ENCODE data around the gene SLC6A9. TPM values are rescaled to one million over a fixed set of nuclear protein-coding genes. Genes with fewer than 3 reads are reported as not detected.

SLC6A9 gene
- polyA plus RNA-seq, 2 of the 4 experiments (the other 2 are of a cell fraction) = 9.0 to 17.7 TPM

DNA sequence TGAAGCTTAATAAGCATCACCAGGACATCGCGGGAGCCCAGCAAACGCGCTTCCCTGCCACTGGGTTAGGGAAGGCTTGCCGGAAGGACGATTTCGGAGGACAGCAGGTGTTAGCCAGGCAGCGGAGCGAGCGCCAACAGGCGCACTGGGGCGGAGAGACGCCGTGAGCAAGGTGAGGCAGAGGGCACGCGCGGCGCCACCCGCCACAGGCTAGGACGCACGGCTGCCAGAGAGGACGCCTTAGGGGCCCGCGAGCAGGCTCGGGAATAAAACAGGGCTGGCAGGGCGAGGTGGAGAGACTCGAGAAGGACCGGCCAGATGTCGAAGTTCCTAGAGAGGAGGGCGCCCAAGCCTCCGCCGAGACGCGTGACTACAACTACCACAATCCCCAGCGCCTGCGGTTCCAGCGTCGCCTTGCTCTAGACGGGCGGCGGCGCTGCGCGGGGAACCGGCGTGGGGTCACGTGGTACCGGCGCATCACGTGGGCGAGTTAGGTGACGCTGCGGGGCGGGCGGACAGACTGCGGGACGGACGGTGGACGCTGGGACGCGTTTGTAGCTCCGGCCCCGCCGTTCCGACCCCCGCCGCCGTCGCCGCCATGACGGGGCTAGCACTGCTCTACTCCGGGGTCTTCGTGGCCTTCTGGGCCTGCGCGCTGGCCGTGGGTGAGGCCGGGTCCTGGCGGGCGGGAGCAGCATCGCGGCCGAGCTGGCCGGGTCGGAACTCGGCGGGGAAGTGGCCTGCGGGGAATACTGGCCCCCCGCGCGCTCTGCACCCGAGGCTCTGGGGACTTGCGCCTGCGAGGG is 56.6 kb downstream of the SLC6A9 start, which contains the start of gene ATP6V0B (continued):
- TF ChIP-seq TP53 (CRISPR knock-in tag; IDR thresholded peaks at IDR 0.05) = no peak
- TF ChIP-seq KDM5A (IDR thresholded peaks at IDR 0.05) = 0 out of 2 replicates have a peak, but pooled peaks have one; percentile 40

DNA sequence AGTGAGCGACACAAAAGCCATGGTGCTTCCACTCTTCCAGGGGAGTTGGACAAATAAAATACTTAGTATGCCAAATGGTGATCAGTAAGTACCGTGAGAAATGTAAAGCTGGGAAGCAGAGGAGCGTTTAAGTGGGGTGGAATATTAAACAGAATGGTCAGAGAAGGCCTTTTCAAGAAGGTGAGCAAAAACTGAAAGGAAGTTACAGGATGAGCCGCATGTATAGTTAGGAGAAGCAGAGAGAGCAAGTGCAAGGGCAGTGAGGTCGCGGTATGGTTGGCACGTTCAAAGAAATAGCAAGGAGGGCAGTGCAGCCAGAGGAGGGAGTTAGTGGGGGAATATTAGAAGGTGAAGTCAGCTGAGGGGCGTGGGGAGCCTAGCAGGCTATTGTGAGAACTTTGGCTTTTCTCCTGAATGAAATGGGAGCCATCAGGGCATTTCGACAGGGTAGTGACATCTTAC is 57.2 kb downstream of the SLC6A9 start:
- FAIRE-seq (no peak), ATAC-seq (peak in 1 of 2 experiments; percentile 6; a peak in 2 of 6 replicates), DNase-seq (ENCODE audit: low read depth in 1 of 2, low spot score in 1 of 2) (peak in 1 of 2 experiments; percentile 46)
- Histone ChIP-seq H3K27ac (peak overlapping the region; percentile 94 to 95), H3K4me2 (peak overlapping the region; percentile 79), H3K4me3 (peak overlapping the region; percentile 95), H3K9me3 (no peaks in the 10 kb centered on the region), H3K4me1 (peaks cover 35% of the 10 kb centered on the region; the same call in 2 of the 3 replicates)
- ChIA-PET POLR2A (interaction anchor here (0.8 to 1.5 kb wide), 2 partner anchors 321 to 324 kb away, joined by 3 to 5 read pairs; partner anchors contain the start of gene KDM4A), CTCF (interaction anchor here (2.2 to 3.1 kb wide), 2 partner anchors 31 to 210 kb away, joined by 6 to 15 read pairs; no protein-coding TSS in a partner anchor)
- no peak for TF ChIP-seq ESRRA (IDR thresholded peaks at IDR 0.05; ENCODE audit: borderline replicate concordance, low read length)
- TF ChIP-seq KDM1A (IDR thresholded peaks at IDR 0.05; ENCODE audit: low read depth) = no peak
- no peak for TF ChIP-seq FOSL2 (IDR thresholded peaks at IDR 0.05)
- no peak for TF ChIP-seq FOSL2 (CRISPR knock-in tag; IDR thresholded peaks at IDR 0.05)
- TF ChIP-seq, protein P1, sequence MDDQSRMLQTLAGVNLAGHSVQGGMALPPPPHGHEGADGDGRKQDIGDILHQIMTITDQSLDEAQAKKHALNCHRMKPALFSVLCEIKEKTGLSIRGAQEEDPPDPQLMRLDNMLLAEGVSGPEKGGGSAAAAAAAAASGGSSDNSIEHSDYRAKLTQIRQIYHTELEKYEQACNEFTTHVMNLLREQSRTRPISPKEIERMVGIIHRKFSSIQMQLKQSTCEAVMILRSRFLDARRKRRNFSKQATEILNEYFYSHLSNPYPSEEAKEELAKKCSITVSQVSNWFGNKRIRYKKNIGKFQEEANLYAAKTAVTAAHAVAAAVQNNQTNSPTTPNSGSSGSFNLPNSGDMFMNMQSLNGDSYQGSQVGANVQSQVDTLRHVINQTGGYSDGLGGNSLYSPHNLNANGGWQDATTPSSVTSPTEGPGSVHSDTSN (IDR thresholded peaks at IDR 0.05) = 0 out of 2 replicates have a peak, but pooled peaks have one; percentile 39
- TF ChIP-seq CHD4 (IDR thresholded peaks at IDR 0.05; ENCODE audit: borderline replicate concordance) = no peak
- TF ChIP-seq, protein P2, sequence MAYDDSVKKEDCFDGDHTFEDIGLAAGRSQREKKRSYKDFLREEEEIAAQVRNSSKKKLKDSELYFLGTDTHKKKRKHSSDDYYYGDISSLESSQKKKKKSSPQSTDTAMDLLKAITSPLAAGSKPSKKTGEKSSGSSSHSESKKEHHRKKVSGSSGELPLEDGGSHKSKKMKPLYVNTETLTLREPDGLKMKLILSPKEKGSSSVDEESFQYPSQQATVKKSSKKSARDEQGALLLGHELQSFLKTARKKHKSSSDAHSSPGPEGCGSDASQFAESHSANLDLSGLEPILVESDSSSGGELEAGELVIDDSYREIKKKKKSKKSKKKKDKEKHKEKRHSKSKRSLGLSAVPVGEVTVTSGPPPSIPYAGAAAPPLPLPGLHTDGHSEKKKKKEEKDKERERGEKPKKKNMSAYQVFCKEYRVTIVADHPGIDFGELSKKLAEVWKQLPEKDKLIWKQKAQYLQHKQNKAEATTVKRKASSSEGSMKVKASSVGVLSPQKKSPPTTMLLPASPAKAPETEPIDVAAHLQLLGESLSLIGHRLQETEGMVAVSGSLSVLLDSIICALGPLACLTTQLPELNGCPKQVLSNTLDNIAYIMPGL (CRISPR knock-in tag; IDR thresholded peaks at IDR 0.05; ENCODE audit: borderline replicate concordance) = no peak
- 58% methylated on average over 9 of the region's 9 CpGs for WGBS (ENCODE audit: missing lambda C conversion rate)

DNA sequence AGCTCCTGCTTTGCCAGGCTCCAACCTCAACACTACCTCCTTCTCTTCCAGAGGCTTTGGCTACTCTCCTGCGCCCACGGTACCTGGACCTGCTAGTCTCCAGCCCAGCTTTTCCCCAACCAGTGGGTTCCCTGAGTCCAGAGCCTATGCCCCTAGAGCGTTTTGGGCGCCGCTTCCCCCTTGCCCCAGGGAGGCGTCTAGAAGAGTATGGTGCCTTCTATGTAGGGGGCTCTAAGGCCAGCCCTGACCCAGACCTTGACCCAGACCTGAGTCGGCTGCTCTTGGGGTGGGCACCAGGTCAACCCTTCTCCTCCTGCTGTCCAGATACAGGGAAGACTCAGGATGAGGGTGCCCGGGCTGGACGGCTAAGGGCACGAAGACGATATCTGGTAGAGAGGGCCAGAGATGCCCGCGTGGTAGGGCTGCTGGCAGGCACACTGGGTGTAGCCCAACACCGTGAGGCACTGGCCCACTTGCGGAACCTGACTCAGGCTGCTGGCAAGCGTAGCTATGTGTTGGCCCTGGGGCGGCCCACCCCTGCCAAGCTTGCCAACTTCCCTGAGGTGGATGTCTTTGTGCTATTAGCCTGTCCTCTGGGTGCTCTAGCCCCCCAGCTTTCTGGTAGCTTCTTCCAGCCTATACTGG is 59.8 kb downstream of the SLC6A9 start:
- 94% methylated on average over 12 of the region's 17 CpGs for WGBS (ENCODE audit: missing lambda C conversion rate)
- TF ChIP-seq POLR2A (IDR thresholded peaks at IDR 0.05; ENCODE audit: low read length) (no peak), RCOR1 (IDR thresholded peaks at IDR 0.05; ENCODE audit: low read depth, low read length) (no peak), HOXA7 (CRISPR knock-in tag; IDR thresholded peaks at IDR 0.05) (no peak)
- TF ChIP-seq, protein P3, sequence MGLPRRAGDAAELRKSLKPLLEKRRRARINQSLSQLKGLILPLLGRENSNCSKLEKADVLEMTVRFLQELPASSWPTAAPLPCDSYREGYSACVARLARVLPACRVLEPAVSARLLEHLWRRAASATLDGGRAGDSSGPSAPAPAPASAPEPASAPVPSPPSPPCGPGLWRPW (IDR thresholded peaks at IDR 0.05) = no peak
- TF ChIP-seq, protein P4, sequence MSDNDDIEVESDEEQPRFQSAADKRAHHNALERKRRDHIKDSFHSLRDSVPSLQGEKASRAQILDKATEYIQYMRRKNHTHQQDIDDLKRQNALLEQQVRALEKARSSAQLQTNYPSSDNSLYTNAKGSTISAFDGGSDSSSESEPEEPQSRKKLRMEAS (IDR thresholded peaks at IDR 0.05) = no peak
- ChIA-PET CTCF (interaction anchor here (0.5 to 1.9 kb wide), 5 partner anchors 37 to 345 kb away, joined by 4 to 7 read pairs (median 5); no protein-coding TSS in a partner anchor), POLR2A (no interaction called here)
- no peak for FAIRE-seq
- no peak overlapping the region for H3K4me3 ChIP-seq
- ATAC-seq = no peak
- H3K4me2 ChIP-seq = peak overlapping the region; percentile 97
- H3K9me3 ChIP-seq = no peaks in the 10 kb centered on the region
- DNase-seq (ENCODE audit: low read depth in 1 of 2, low spot score in 1 of 2) = no peak
- no peak overlapping the region for H3K27ac ChIP-seq
- peaks cover 21% of the 10 kb centered on the region; the same call in 2 of the 3 replicates for H3K4me1 ChIP-seq

DNA sequence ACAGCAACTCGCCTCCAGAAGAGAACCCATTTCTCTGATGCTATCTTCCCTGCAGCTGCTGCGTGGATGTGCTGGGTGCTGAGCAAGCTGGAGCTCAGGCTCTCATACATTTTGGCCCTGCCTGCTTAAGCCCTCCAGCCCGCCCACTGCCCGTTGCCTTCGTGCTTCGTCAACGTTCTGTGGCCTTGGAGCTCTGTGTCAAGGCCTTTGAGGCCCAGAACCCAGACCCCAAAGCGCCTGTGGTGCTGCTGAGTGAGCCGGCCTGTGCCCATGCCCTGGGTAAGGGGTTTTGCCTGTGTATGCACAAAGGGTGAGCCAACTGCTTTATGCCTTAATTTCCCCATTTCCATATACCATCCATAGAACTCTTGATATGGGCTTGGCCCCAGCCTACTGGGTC is 60.4 kb downstream of the SLC6A9 start:
- Histone ChIP-seq H3K4me3 (peak overlapping the region; percentile 85), H3K9me3 (no peaks in the 10 kb centered on the region), H3K4me2 (peak overlapping the region; percentile 97), H3K27ac (peak overlapping the region in 1 of 2 experiments; percentile 80; a peak in 2 of 6 replicates), H3K4me1 (peaks cover 15% of the 10 kb centered on the region; the same call in 2 of the 3 replicates)
- ChIA-PET CTCF (interaction anchor here (0.9 to 1.6 kb wide), 4 partner anchors 34 to 208 kb away, joined by 4 to 5 read pairs (median 4); no protein-coding TSS in a partner anchor), POLR2A (no interaction called here)
- no peak for FAIRE-seq
- WGBS (ENCODE audit: missing lambda C conversion rate) = 91% methylated on average over 9 of the region's 9 CpGs
- ATAC-seq = no peak
- DNase-seq (ENCODE audit: low read depth in 1 of 2, low spot score in 1 of 2) = no peak
- TF ChIP-seq JUNB (IDR thresholded peaks at IDR 0.05) (no peak), SREBF2 (IDR thresholded peaks at IDR 0.05) (no peak), CBX8 (IDR thresholded peaks at IDR 0.05) (no peak), NFE2L2 (conservative IDR thresholded peaks at IDR 0.05; ENCODE audit: low read length) (no peak), BHLHE40 (IDR thresholded peaks at IDR 0.05; ENCODE audit: low read depth, low read length) (no peak), POLR2AphosphoS2 (conservative IDR thresholded peaks at IDR 0.05; ENCODE audit: low read length) (no peak), FOSL2 (IDR thresholded peaks at IDR 0.05) (no peak), FOSL2 (CRISPR knock-in tag; IDR thresholded peaks at IDR 0.05) (no peak)
- TF ChIP-seq, protein P5, sequence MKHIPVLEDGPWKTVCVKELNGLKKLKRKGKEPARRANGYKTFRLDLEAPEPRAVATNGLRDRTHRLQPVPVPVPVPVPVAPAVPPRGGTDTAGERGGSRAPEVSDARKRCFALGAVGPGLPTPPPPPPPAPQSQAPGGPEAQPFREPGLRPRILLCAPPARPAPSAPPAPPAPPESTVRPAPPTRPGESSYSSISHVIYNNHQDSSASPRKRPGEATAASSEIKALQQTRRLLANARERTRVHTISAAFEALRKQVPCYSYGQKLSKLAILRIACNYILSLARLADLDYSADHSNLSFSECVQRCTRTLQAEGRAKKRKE (CRISPR knock-in tag; IDR thresholded peaks at IDR 0.05; ENCODE audit: low read depth) = no peak
- TF ChIP-seq, protein P6, sequence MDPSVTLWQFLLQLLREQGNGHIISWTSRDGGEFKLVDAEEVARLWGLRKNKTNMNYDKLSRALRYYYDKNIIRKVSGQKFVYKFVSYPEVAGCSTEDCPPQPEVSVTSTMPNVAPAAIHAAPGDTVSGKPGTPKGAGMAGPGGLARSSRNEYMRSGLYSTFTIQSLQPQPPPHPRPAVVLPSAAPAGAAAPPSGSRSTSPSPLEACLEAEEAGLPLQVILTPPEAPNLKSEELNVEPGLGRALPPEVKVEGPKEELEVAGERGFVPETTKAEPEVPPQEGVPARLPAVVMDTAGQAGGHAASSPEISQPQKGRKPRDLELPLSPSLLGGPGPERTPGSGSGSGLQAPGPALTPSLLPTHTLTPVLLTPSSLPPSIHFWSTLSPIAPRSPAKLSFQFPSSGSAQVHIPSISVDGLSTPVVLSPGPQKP (IDR thresholded peaks at IDR 0.05; ENCODE audit: low read depth, low read length) = no peak
- TF ChIP-seq, protein P7, sequence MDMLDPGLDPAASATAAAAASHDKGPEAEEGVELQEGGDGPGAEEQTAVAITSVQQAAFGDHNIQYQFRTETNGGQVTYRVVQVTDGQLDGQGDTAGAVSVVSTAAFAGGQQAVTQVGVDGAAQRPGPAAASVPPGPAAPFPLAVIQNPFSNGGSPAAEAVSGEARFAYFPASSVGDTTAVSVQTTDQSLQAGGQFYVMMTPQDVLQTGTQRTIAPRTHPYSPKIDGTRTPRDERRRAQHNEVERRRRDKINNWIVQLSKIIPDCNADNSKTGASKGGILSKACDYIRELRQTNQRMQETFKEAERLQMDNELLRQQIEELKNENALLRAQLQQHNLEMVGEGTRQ (IDR thresholded peaks at IDR 0.05) = no peak
